ENCODE measurements around the gene CLEC10A.
A peak's percentile ranks its signal among the peaks of the same experiment; 100 is the strongest.

Gene CLEC10A

DNA sequence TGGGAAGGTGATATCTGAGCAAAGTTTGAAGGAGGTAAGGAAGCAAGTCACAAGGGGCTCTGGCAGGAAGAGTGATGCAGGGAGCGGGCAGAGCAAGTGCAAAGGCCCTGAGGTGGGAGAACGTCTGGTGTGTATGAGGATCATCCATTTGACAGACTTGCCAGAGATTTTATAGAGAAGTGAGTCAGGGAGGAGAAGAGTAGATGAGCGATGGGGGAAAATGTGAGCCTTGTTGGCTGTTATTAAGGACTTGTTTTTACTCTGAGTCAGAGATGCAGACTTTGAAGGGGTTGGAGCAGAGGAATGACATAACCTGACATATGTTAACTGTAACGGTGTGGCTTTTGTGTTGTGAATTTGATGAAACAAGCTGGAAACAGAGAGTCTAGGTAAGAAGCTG, 3.5 kb upstream of the CLEC10A start:
- Histone ChIP-seq H3K9me3 (ENCODE audit: control insufficient read depth, low read length) (no peaks in the 10 kb centered on the region), H3K27ac (no peak overlapping the region), H3K79me2 (no peaks in the 10 kb centered on the region), H3K9ac (no peak overlapping the region), H3K4me2 (ENCODE audit: low read length) (no peak overlapping the region), H3K36me3 (ENCODE audit: control insufficient read depth, insufficient read depth, low read length) (no peaks in the 10 kb centered on the region), H2AFZ (peak overlapping the region; percentile 52), H3K27me3 (ENCODE audit: control insufficient read depth, insufficient read depth, low read length) (no peaks in the 10 kb centered on the region), H3K4me1 (peaks cover 6% of the 10 kb centered on the region), H3K4me3 (ENCODE audit: low read depth, low read length) (no peak overlapping the region)
- no peak for TF ChIP-seq CTCF (IDR thresholded peaks at IDR 0.05)

GRCh38 chr17:7081341-7082062, 1.5 kb upstream of the CLEC10A start:
- no peak overlapping the region for H2AFZ ChIP-seq
- no peaks in the 10 kb centered on the region for H3K36me3 ChIP-seq (ENCODE audit: control insufficient read depth, insufficient read depth, low read length)
- no peak overlapping the region for H3K4me3 ChIP-seq (ENCODE audit: low read depth, low read length)
- H3K27me3 ChIP-seq (ENCODE audit: control insufficient read depth, insufficient read depth, low read length) = no peaks in the 10 kb centered on the region
- H3K79me2 ChIP-seq = no peaks in the 10 kb centered on the region
- H3K4me2 ChIP-seq (ENCODE audit: low read length) = no peak overlapping the region
- peaks cover 6% of the 10 kb centered on the region for H3K4me1 ChIP-seq
- H3K9ac ChIP-seq = no peak overlapping the region
- H3K27ac ChIP-seq = no peak overlapping the region
- H3K9me3 ChIP-seq (ENCODE audit: control insufficient read depth, low read length) = no peaks in the 10 kb centered on the region
- TF ChIP-seq CTCF (IDR thresholded peaks at IDR 0.05) = no peak

DNA sequence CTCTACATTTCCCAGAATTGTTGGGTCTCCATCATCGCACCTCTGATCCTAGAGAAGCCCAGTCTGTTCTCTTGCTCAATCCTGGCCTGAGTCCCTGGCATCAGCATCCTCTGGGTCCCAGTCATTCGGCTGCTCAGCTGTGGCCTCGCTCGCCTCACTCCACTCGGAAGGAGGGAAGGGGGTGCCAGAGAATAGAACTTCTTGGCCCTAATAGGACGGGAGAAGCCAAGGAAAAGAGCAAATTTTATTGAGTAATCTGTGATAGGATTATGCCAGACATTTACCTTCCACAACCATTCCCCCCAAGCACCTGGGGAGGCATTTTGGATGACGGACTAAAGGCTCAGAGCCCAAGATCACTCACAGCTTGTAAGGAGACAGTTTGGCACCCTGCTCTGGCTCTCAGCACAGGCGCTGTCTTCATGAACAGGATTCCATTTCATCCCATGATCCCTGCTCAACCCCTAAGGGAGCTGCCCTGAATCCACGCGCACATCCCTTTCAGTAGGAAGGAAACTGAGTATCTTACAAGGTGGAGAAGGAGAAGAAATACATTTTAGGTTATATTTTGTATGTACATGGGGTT, 498 bp upstream of the CLEC10A start:
- no peaks in the 10 kb centered on the region for H3K79me2 ChIP-seq
- no peak for TF ChIP-seq CTCF (IDR thresholded peaks at IDR 0.05)
- no peak overlapping the region for H3K27ac ChIP-seq
- H2AFZ ChIP-seq = no peak overlapping the region
- H3K9me3 ChIP-seq (ENCODE audit: control insufficient read depth, low read length) = no peaks in the 10 kb centered on the region
- H3K27me3 ChIP-seq (ENCODE audit: control insufficient read depth, insufficient read depth, low read length) = no peaks in the 10 kb centered on the region
- no peaks in the 10 kb centered on the region for H3K36me3 ChIP-seq (ENCODE audit: control insufficient read depth, insufficient read depth, low read length)
- H3K9ac ChIP-seq = no peak overlapping the region
- H3K4me3 ChIP-seq (ENCODE audit: low read depth, low read length) = no peak overlapping the region
- H3K4me2 ChIP-seq (ENCODE audit: low read length) = no peak overlapping the region
- H3K4me1 ChIP-seq = peaks cover 6% of the 10 kb centered on the region

DNA sequence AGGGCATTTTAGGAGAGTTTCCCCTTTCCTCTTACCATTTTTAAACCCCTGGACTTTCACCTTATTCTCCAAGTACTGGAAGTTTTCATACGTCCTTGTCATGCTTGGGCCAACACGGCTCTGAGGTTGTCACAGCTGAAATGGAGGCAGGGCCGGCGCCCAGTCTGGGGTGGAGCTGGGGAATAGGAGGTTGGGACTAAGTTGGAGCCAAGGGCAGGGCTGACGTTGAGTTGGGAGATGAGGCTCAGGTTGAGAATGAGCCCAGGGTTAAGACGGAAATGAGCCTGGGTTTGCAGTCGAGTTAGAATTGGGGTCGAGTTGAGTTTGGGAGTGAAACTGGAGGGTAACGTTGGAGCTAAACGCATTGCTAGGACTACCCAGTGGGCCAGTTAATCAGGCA, 1.3 kb downstream of the CLEC10A start:
- H3K4me2 ChIP-seq (ENCODE audit: low read length) = no peak overlapping the region
- H3K9me3 ChIP-seq (ENCODE audit: control insufficient read depth, low read length) = no peaks in the 10 kb centered on the region
- H3K27ac ChIP-seq = no peak overlapping the region
- no peaks in the 10 kb centered on the region for H3K79me2 ChIP-seq
- no peak overlapping the region for H3K4me3 ChIP-seq (ENCODE audit: low read depth, low read length)
- no peaks in the 10 kb centered on the region for H3K36me3 ChIP-seq (ENCODE audit: control insufficient read depth, insufficient read depth, low read length)
- no peaks in the 10 kb centered on the region for H3K27me3 ChIP-seq (ENCODE audit: control insufficient read depth, insufficient read depth, low read length)
- TF ChIP-seq CTCF (IDR thresholded peaks at IDR 0.05) = no peak
- no peak overlapping the region for H3K9ac ChIP-seq
- H3K4me1 ChIP-seq = peaks cover 2% of the 10 kb centered on the region
- H2AFZ ChIP-seq = no peak overlapping the region

All from parathyroid adenoma (tissue), 2 donors.